Measurements from ENCODE around the gene SLC35F1. TPM values are rescaled to one million over a fixed set of nuclear protein-coding genes. Genes with fewer than 3 reads are reported as not detected.

The SLC35F1 gene
- total and polyA plus RNA-seq, 8 donors, result 0.18 to 4.0 (median 3.4) TPM

DNA sequence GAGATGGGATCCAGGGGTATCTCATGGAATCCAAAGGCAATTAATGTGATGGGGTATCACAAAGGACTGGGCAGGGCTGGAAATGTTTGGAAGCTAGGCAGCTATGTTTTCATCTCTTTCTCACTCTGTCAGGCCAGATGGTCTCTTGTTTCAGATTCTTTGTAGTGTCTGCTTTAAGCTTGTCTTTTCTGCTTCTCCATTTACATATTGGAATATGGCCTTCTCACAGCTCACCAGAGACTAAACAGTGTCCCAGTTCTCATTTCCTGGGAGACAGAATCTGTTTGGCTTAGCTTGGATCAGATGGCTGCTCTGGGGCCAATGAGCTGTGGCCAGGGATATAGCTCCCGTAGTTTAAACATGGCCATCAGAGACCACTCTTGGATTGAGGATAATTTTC is 78.9 kb downstream of the SLC35F1 start:
- H3K9me3 ChIP-seq, result no peaks in the 10 kb centered on the region
- H3K27ac ChIP-seq, result no peak overlapping the region
- H3K36me3 ChIP-seq, result no peaks in the 10 kb centered on the region
- no peak for ATAC-seq
- TF ChIP-seq, protein P1, sequence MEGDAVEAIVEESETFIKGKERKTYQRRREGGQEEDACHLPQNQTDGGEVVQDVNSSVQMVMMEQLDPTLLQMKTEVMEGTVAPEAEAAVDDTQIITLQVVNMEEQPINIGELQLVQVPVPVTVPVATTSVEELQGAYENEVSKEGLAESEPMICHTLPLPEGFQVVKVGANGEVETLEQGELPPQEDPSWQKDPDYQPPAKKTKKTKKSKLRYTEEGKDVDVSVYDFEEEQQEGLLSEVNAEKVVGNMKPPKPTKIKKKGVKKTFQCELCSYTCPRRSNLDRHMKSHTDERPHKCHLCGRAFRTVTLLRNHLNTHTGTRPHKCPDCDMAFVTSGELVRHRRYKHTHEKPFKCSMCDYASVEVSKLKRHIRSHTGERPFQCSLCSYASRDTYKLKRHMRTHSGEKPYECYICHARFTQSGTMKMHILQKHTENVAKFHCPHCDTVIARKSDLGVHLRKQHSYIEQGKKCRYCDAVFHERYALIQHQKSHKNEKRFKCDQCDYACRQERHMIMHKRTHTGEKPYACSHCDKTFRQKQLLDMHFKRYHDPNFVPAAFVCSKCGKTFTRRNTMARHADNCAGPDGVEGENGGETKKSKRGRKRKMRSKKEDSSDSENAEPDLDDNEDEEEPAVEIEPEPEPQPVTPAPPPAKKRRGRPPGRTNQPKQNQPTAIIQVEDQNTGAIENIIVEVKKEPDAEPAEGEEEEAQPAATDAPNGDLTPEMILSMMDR (IDR thresholded peaks at IDR 0.05), result no peak
- intact Hi-C loops (cut with DNase I), result no loop called here
- no peak overlapping the region for H3K4me3 ChIP-seq
- H3K4me1 ChIP-seq, result no peaks in the 10 kb centered on the region
- no peak for DNase-seq
- no peaks in the 10 kb centered on the region for H3K27me3 ChIP-seq

DNA sequence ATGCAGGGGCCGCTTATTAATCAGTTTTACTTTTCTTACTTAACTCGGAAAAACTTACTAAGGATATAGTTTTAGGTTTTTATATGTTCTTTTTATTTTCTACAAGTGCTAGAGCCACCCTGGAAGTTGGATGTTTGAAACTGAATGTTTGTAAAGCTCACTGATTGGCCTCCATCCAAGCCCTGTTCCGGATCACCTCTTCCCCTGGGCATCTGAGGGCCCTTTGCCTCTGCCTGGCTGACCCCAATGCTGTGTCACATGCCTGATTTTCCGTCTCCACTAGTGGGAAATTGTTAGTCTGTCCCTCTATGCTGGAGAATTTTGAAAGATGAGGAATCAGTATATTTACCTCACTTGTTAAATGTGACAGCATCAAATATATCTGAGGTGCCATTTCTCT is 79.3 kb downstream of the SLC35F1 start:
- Histone ChIP-seq H3K27me3 (no peaks in the 10 kb centered on the region), H3K4me3 (no peak overlapping the region), H3K4me1 (no peaks in the 10 kb centered on the region), H3K27ac (no peak overlapping the region), H3K36me3 (no peaks in the 10 kb centered on the region), H3K9me3 (no peaks in the 10 kb centered on the region)
- TF ChIP-seq, protein P1 (IDR thresholded peaks at IDR 0.05), result no peak
- DNase-seq (no peak), ATAC-seq (no peak)
- intact Hi-C loops (cut with DNase I), result no loop called here

DNA sequence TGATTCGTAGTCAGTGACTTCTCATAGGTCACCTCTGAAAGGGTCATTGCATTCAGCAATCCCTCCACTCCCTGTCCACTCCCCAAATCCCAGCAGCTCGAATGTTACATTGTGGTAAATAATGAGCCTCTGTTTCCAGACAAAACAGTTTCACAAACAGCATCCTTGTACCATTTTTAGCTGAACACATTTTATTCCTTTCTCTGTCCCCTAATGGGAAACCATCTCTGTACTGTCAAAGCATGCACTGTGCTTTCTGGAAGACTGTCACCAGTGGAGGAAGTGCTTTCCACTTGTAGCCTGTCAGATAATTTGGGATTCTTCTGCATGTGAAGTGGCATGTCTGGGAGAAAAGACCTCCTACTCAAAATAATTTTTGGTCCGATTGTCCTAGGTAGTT is 82.0 kb downstream of the SLC35F1 start:
- no peak for DNase-seq
- Histone ChIP-seq H3K27me3 (no peaks in the 10 kb centered on the region), H3K9me3 (no peaks in the 10 kb centered on the region), H3K27ac (no peak overlapping the region), H3K4me1 (no peaks in the 10 kb centered on the region), H3K4me3 (no peak overlapping the region), H3K36me3 (no peaks in the 10 kb centered on the region)
- ATAC-seq, result no peak
- TF ChIP-seq, protein P1 (IDR thresholded peaks at IDR 0.05), result no peak
- intact Hi-C loops (cut with DNase I), result no loop called here

- Histone ChIP-seq H3K36me3 (no peaks in the 10 kb centered on the region), H3K9me3 (no peaks in the 10 kb centered on the region)
Measured at GRCh38 chr6:117990151-117990550, 83.1 kb downstream of the SLC35F1 start.

DNA sequence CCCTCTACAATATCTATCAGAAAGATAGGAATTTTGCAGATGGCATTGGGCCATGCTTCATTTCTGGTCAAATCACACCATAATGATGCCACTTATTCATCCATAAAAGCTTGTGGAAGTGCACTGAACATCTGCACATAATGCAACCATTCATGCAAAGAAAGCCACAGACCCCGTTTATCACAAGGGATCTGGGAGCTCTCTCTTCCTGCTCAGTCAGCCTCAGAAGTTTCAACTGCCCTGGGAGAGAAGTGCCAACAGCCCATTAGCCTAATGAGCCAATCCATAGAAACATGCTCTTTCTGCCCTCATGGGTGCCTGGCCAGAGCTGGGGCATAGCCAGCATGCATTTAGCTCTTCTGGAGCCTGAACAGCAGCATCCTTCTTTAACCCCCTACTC is 85.8 kb downstream of the SLC35F1 start:
- H3K9me3 ChIP-seq, result no peaks in the 10 kb centered on the region
- H3K4me3 ChIP-seq, result no peak overlapping the region
- H3K27me3 ChIP-seq, result no peaks in the 10 kb centered on the region
- intact Hi-C loops (cut with DNase I), result no loop called here
- no peaks in the 10 kb centered on the region for H3K36me3 ChIP-seq
- TF ChIP-seq, protein P1 (IDR thresholded peaks at IDR 0.05), result no peak
- no peak overlapping the region for H3K27ac ChIP-seq
- no peak for ATAC-seq
- no peaks in the 10 kb centered on the region for H3K4me1 ChIP-seq
- DNase-seq, result no peak

More at GRCh38 chr6:117990151-117990550, 83.1 kb downstream of the SLC35F1 start:
- no peak for ATAC-seq
- TF ChIP-seq, protein P1 (IDR thresholded peaks at IDR 0.05), result no peak
- Histone ChIP-seq H3K4me3 (no peak overlapping the region), H3K4me1 (no peaks in the 10 kb centered on the region), H3K27ac (no peak overlapping the region), H3K27me3 (no peaks in the 10 kb centered on the region)
- DNase-seq, result no peak
- intact Hi-C loops (cut with DNase I), result no loop called here
